ENCODE results near the gene CEP43.

- TF ChIP-seq CTCF (conservative IDR thresholded peaks at IDR 0.05; ENCODE audit: low read length), result peak; percentile 71
- TF ChIP-seq EZH2phosphoT487 (IDR thresholded peaks at IDR 0.05; ENCODE audit: borderline replicate concordance, low read depth, low read length), result no peak
Measured at GRCh38 chr6:167045828-167046580, 46.8 kb downstream of the CEP43 start.

All from OCI-LY7 (cell line).